GM10266 (cell line): Measurements from ENCODE around the gene FAM9A.
A peak's percentile ranks its signal among the peaks of the same experiment; 100 is the strongest.
"Not testable (repeated sequence)": the region's sequence is repeated elsewhere in the genome, so short reads cannot be mapped to it uniquely, and the experiment has no call there.

Experiments used
- DNase-seq: peaks from one replicate; pipeline ENCODE4 v3.0.0; 2012; ENCODE audit errors: extremely low spot score
- CTCF ChIP-seq: IDR thresholded peaks from 2 replicates; pipeline ENCODE4 v1.5.1; 2012; ENCODE audit warnings: mild to moderate bottlenecking, low read depth; ENCODE audit not compliant: control insufficient read depth, insufficient read depth; ENCODE audit errors: missing control alignments

The FAM9A gene

GRCh38 chrX:8805974-8806373 lies 4.8 kb upstream of the FAM9A start:
- no peak for TF ChIP-seq CTCF
- no peak for DNase-seq

- TF ChIP-seq CTCF, result no peak
- no peak for DNase-seq
These were observed 3.9 kb upstream of the FAM9A start for GRCh38 chrX:8805046-8805445.

- TF ChIP-seq CTCF, result no peak
- DNase-seq, result no peak
These were observed 2.1 kb upstream of the FAM9A start for GRCh38 chrX:8803326-8803725.

- not testable (repeated sequence) for DNase-seq
These were observed 832 bp downstream of the FAM9A start for GRCh38 chrX:8800351-8800750.

GRCh38 chrX:8799281-8799680 lies 1.9 kb downstream of the FAM9A start:
- not testable (repeated sequence) for DNase-seq

- DNase-seq, result not testable (repeated sequence)
These were observed 2.5 kb downstream of the FAM9A start for GRCh38 chrX:8798702-8799101.

- not testable (repeated sequence) for DNase-seq
These were observed 14.1 kb downstream of the FAM9A start for GRCh38 chrX:8787119-8787518.

GRCh38 chrX:8784162-8784561 lies 17.0 kb downstream of the FAM9A start:
- DNase-seq, result no peak
- no peak for TF ChIP-seq CTCF

- no peak for DNase-seq
- no peak for TF ChIP-seq CTCF
These were observed 17.5 kb downstream of the FAM9A start for GRCh38 chrX:8783714-8784098.

- peak; percentile 48 for TF ChIP-seq CTCF
- DNase-seq, result peak; percentile 18
These were observed 18.0 kb downstream of the FAM9A start for GRCh38 chrX:8783097-8783713.
